Left lung (tissue), 10 donors: Measurements from ENCODE around the gene CCDC91. TPM values are rescaled to one million over a fixed set of nuclear protein-coding genes. Genes with fewer than 3 reads are reported as not detected.

Experiments used
- ATAC-seq: fragments of 200-7000 bp; cut with Tn5 transposase; one replicate; pipeline ENCODE4 v1.9.1; 2020; ENCODE audit warnings: moderate library complexity
- DNase-seq, 4 donors: peaks; one replicate each; pipeline ENCODE4 v3.0.0-alpha.2; 2013 to 2020
- H3K27ac ChIP-seq, 2 donors: fragments of 200-600 bp; sonication (generic) in 1 of 2; one replicate each; pipeline versions ENCODE4 v1.5.0 to v1.8.0; 2020 to 2021
- H3K27me3 ChIP-seq, 2 donors: fragments of 200-600 bp; sonication (generic) in 1 of 2; one replicate each; pipeline versions ENCODE4 v1.5.0 to v1.8.0; 2020 to 2021
- H3K36me3 ChIP-seq, 2 donors: fragments of 200-600 bp; sonication (generic) in 1 of 2; one replicate each; pipeline versions ENCODE4 v1.5.0 to v1.8.0; 2020 to 2021
- H3K4me1 ChIP-seq, 2 donors: fragments of 200-600 bp; one replicate each; pipeline ENCODE4 v1.8.0; 2021
- H3K4me3 ChIP-seq, 2 donors: fragments of 200-600 bp; sonication (generic) in 1 of 2; one replicate each; pipeline versions ENCODE4 v1.5.0 to v1.8.0; 2020 to 2021; ENCODE audit warnings: mild to moderate bottlenecking in 1 of 2
- H3K9me3 ChIP-seq, 2 donors: fragments of 200-600 bp; sonication (generic) in 1 of 2; one replicate each; pipeline versions ENCODE4 v1.5.0 to v1.8.0; 2020 to 2021
- intact Hi-C, 2 donors: fragments of 100-400 bp; cut with DNase I; formaldehyde crosslinking; loops; one replicate each; pipeline versions ENCODE4 v1.11.2 to v1.14.2; 2022
- polyA plus RNA-seq, 6 donors: library from polyadenylated mRNA; unstranded; fragments of 120-200 nt; gene quantifications; one replicate each; pipeline ENCODE4 v1.2.1, GENCODE V29; 2013; ENCODE audit not compliant: insufficient read length in 6 of 6
- total RNA-seq, 2 donors: library from RNA; stranded (reverse); fragmentation: NEBNext Ultra II Directional; extraction: Animal tissue kit (Norgen Biotek cat#: 25700); gene quantifications; one replicate each; pipeline ENCODE4 v1.2.1, GENCODE V29; 2021
- TF ChIP-seq, protein P1 (sequence below), 2 donors: fragments of 200-600 bp; sonication (generic) in 1 of 2; IDR thresholded peaks; one replicate each; pipeline versions ENCODE4 v1.5.0 to v1.8.0; 2021; ENCODE audit warnings: antibody characterized with exemption in 2 of 2
- donor health status: DM: no; HTN: yes; CAD: no.
- donor health status: DM: no; HTN: no; CAD: no.

The CCDC91 gene
- total and polyA plus RNA-seq, 8 donors, result 18.5 to 30.0 (median 26.2) TPM

GRCh38 chr12:28591831-28592230, 401.6 kb downstream of the CCDC91 start:
- Histone ChIP-seq H3K27me3 (no peaks in the 10 kb centered on the region), H3K36me3 (no peaks in the 10 kb centered on the region), H3K9me3 (peaks cover 0 to 22% of the 10 kb centered on the region in 2 donors), H3K4me1 (no peaks in the 10 kb centered on the region), H3K27ac (no peak overlapping the region), H3K4me3 (no peak overlapping the region)
- DNase-seq, result no peak
- ATAC-seq, result no peak
- TF ChIP-seq, protein P1, sequence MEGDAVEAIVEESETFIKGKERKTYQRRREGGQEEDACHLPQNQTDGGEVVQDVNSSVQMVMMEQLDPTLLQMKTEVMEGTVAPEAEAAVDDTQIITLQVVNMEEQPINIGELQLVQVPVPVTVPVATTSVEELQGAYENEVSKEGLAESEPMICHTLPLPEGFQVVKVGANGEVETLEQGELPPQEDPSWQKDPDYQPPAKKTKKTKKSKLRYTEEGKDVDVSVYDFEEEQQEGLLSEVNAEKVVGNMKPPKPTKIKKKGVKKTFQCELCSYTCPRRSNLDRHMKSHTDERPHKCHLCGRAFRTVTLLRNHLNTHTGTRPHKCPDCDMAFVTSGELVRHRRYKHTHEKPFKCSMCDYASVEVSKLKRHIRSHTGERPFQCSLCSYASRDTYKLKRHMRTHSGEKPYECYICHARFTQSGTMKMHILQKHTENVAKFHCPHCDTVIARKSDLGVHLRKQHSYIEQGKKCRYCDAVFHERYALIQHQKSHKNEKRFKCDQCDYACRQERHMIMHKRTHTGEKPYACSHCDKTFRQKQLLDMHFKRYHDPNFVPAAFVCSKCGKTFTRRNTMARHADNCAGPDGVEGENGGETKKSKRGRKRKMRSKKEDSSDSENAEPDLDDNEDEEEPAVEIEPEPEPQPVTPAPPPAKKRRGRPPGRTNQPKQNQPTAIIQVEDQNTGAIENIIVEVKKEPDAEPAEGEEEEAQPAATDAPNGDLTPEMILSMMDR (IDR thresholded peaks at IDR 0.05), result no peak
- intact Hi-C loops, result no loop called here

Other genes with a start within 250 kb of the CCDC91 start
- under 1 TPM; 0.76 to 0.94 TPM for gene PTHLH, start 217.7 kb upstream of the CCDC91 start, total RNA-seq
- 1 to 10 TPM; 2.2 to 4.8 (median 4.0) TPM for gene PTHLH, start 217.7 kb upstream of the CCDC91 start, polyA plus RNA-seq